GM12878 (cell line): ENCODE measurements around the gene AGBL4.

Experiments used
- CEBPZ ChIP-seq: fragments of 150-350 bp; IDR thresholded peaks from 2 replicates; pipeline ENCODE4 v1.6.1; 2016; ENCODE audit warnings: low read depth, low read length
- CHD2 ChIP-seq: IDR thresholded peaks from 2 replicates; pipeline ENCODE4 v1.6.1; 2011; ENCODE audit warnings: low read depth, low read length, improper control_type of control experiment, borderline replicate concordance
- CTCF ChIP-seq, 3 experiments: IDR thresholded peaks in 2 of 3; conservative IDR thresholded peaks in 1 of 3; 2 replicates each; pipeline ENCODE4 v1.5.1; 2011; ENCODE audit warnings: low read depth in 3 of 3, low read length in 3 of 3, mild to moderate bottlenecking in 3 of 3, control low read depth in 2 of 3, moderate library complexity in 2 of 3, inconsistent platforms in 1 of 3, mixed read lengths in 1 of 3; ENCODE audit not compliant: control insufficient read depth in 2 of 3, insufficient read depth in 1 of 3; ENCODE audit errors: extremely low read depth in 1 of 3
- FOS ChIP-seq: IDR thresholded peaks from 3 replicates; pipeline ENCODE4 v1.6.1; 2011; ENCODE audit warnings: borderline replicate concordance; ENCODE audit not compliant: insufficient read length; ENCODE audit errors: extremely low read depth
- HDAC2 ChIP-seq: fragments of 200-600 bp; sonication (generic); IDR thresholded peaks from 2 replicates; pipeline ENCODE4 v1.6.1; 2017
- JUND ChIP-seq: IDR thresholded peaks from 2 replicates; pipeline ENCODE4 v1.6.1; 2012; ENCODE audit warnings: low read depth, mild to moderate bottlenecking, low read length, improper control_type of control experiment, moderate library complexity
- MAX ChIP-seq: IDR thresholded peaks from 2 replicates; pipeline ENCODE4 v1.6.1; 2012; ENCODE audit warnings: low read depth, low read length, improper control_type of control experiment
- NFYB ChIP-seq: IDR thresholded peaks from 2 replicates; pipeline ENCODE4 v1.6.1; 2011; ENCODE audit warnings: low read depth, mild to moderate bottlenecking, low read length, improper control_type of control experiment, moderate library complexity; ENCODE audit not compliant: insufficient read depth
- POLR2A ChIP-seq: IDR thresholded peaks from 2 replicates; pipeline ENCODE4 v1.6.1; 2011; ENCODE audit warnings: low read depth, mild to moderate bottlenecking, low read length
- RBBP5 ChIP-seq: fragments of 200-600 bp; sonication (generic); conservative IDR thresholded peaks from 2 replicates; pipeline ENCODE4 v1.6.1; 2016
- RELA ChIP-seq: fragments of 450-650 bp; IDR thresholded peaks from 2 replicates; pipeline ENCODE4 v1.8.0; 2014; ENCODE audit warnings: borderline replicate concordance; ENCODE audit not compliant: partially characterized antibody
- STAT3 ChIP-seq: IDR thresholded peaks from 2 replicates; pipeline ENCODE4 v1.6.1; 2011; ENCODE audit warnings: low read depth, low read length, improper control_type of control experiment
- ZBTB4 ChIP-seq: fragments of 450-650 bp; formaldehyde crosslinking; IDR thresholded peaks from 2 replicates; pipeline ENCODE4 v1.4.0; 2022; ENCODE audit warnings: mild to moderate bottlenecking, moderate library complexity

GRCh38 chr1:49048188-49048587 is 975.6 kb downstream of the AGBL4 start:
- no peak for TF ChIP-seq ZBTB4 (CRISPR knock-in tag)
- TF ChIP-seq MAX = no peak
- no peak for TF ChIP-seq HDAC2
- no peak for TF ChIP-seq RBBP5
- no peak for TF ChIP-seq CEBPZ
- no peak for TF ChIP-seq POLR2A
- TF ChIP-seq NFYB = no peak
- no peak for TF ChIP-seq CTCF (IDR thresholded peaks at IDR 0.05 in 2 of 3, conservative IDR thresholded peaks at IDR 0.05 in 1 of 3; ENCODE audit: control insufficient read depth in 2 of 3, extremely low read depth in 1 of 3, insufficient read depth in 1 of 3, low read depth in 3 of 3, low read length in 3 of 3)
- no peak for TF ChIP-seq JUND
- TF ChIP-seq RELA = no peak
- TF ChIP-seq CHD2 = no peak
- no peak for TF ChIP-seq STAT3
- no peak for TF ChIP-seq FOS
